ENCODE results near the gene PITPNM3. TPM values are rescaled to one million over a fixed set of nuclear protein-coding genes. Genes with fewer than 3 reads are reported as not detected.
"Not testable (repeated sequence)": the region's sequence is repeated elsewhere in the genome, so short reads cannot be mapped to it uniquely, and the experiment has no call there.

Gene PITPNM3
- total RNA-seq, 1 donor from 2014 or later = 15.6 TPM

- TF ChIP-seq CTCF (IDR thresholded peaks at IDR 0.05) = no peak
- no peaks in the 10 kb centered on the region for H3K27me3 ChIP-seq
- ATAC-seq = no peak
- peak overlapping the region; percentile 58 for H3K27ac ChIP-seq
- no peaks in the 10 kb centered on the region for H3K9me3 ChIP-seq
- H3K4me3 ChIP-seq = no peak overlapping the region
- DNase-seq = no peak
- H3K4me1 ChIP-seq = peaks cover 34% of the 10 kb centered on the region
- H3K36me3 ChIP-seq = peaks cover 27% of the 10 kb centered on the region
- intact Hi-C loops (cut with DNase I) = no loop called here
Observed at GRCh38 chr17:6597727-6598126, 41.4 kb upstream of the PITPNM3 start.

GRCh38 chr17:6596941-6597340 lies 40.6 kb upstream of the PITPNM3 start:
- DNase-seq (no peak), ATAC-seq (no peak)
- Histone ChIP-seq H3K9me3 (no peaks in the 10 kb centered on the region), H3K4me1 (peaks cover 34% of the 10 kb centered on the region), H3K27me3 (no peaks in the 10 kb centered on the region), H3K36me3 (peaks cover 27% of the 10 kb centered on the region), H3K4me3 (no peak overlapping the region), H3K27ac (no peak overlapping the region)
- TF ChIP-seq CTCF (IDR thresholded peaks at IDR 0.05) = no peak
- intact Hi-C loops (cut with DNase I) = no loop called here

GRCh38 chr17:6596511-6596910 lies 40.2 kb upstream of the PITPNM3 start:
- H3K36me3 ChIP-seq = peaks cover 27% of the 10 kb centered on the region
- ATAC-seq (no peak), DNase-seq (no peak)
- H3K4me1 ChIP-seq = peaks cover 37% of the 10 kb centered on the region
- H3K9me3 ChIP-seq = no peaks in the 10 kb centered on the region
- TF ChIP-seq CTCF (IDR thresholded peaks at IDR 0.05) = no peak
- intact Hi-C loops (cut with DNase I) = no loop called here
- no peak overlapping the region for H3K4me3 ChIP-seq
- no peaks in the 10 kb centered on the region for H3K27me3 ChIP-seq
- no peak overlapping the region for H3K27ac ChIP-seq

- Histone ChIP-seq H3K4me1 (peaks cover 41% of the 10 kb centered on the region), H3K9me3 (no peaks in the 10 kb centered on the region), H3K27me3 (no peaks in the 10 kb centered on the region), H3K27ac (no peak overlapping the region), H3K4me3 (no peak overlapping the region), H3K36me3 (peaks cover 27% of the 10 kb centered on the region)
- intact Hi-C loops (cut with DNase I) = no loop called here
- no peak for ATAC-seq
- DNase-seq = no peak
- TF ChIP-seq CTCF (IDR thresholded peaks at IDR 0.05) = no peak
Observed at GRCh38 chr17:6596081-6596480, 39.7 kb upstream of the PITPNM3 start.

GRCh38 chr17:6593371-6593770 lies 37.0 kb upstream of the PITPNM3 start:
- ATAC-seq; H3K27ac ChIP-seq; H3K9me3 ChIP-seq; H3K27me3 ChIP-seq; H3K4me3 ChIP-seq; DNase-seq; intact Hi-C loops (cut with DNase I): not testable (repeated sequence)
- H3K36me3 ChIP-seq = peaks cover 50% of the 10 kb centered on the region
- peaks cover 18% of the 10 kb centered on the region for H3K4me1 ChIP-seq

- Histone ChIP-seq H3K36me3 (peaks cover 61% of the 10 kb centered on the region), H3K27me3 (no peaks in the 10 kb centered on the region), H3K4me3 (no peak overlapping the region), H3K4me1 (peaks cover 8% of the 10 kb centered on the region), H3K9me3 (no peaks in the 10 kb centered on the region), H3K27ac (peak overlapping the region; percentile 62)
- intact Hi-C loops (cut with DNase I) = no loop called here
- no peak for DNase-seq
- ATAC-seq = peak; percentile 92
- no peak for TF ChIP-seq CTCF (IDR thresholded peaks at IDR 0.05)
Observed at GRCh38 chr17:6592173-6592572, 35.8 kb upstream of the PITPNM3 start.

Measured in upper lobe of right lung (tissue), 1 donor.